Hepatocyte (in vitro differentiated cells): ENCODE results near the gene H2AZ2. TPM values are rescaled to one million over a fixed set of nuclear protein-coding genes. Genes with fewer than 3 reads are reported as not detected.

Experiments used
- DNase-seq: peaks from one replicate; pipeline ENCODE4 v3.0.0-alpha.2; 2016; ENCODE audit warnings: low spot score
- H2AFZ ChIP-seq: fragments of 200-600 bp; sonication (generic); 2 replicates; pipeline ENCODE4 v1.6.0; 2016; ENCODE audit warnings: antibody characterized with exemption, mild to moderate bottlenecking
- H3K27ac ChIP-seq: fragments of 200-600 bp; sonication (generic); 2 replicates; pipeline ENCODE4 v1.5.1; 2016; ENCODE audit warnings: mild to moderate bottlenecking
- H3K27me3 ChIP-seq: fragments of 200-600 bp; sonication (generic); 2 replicates; pipeline ENCODE4 v1.6.1; 2016
- H3K36me3 ChIP-seq: fragments of 200-600 bp; sonication (generic); replicated peaks from 2 replicates; pipeline ENCODE4 v1.5.1; 2016; ENCODE audit warnings: low read depth; ENCODE audit not compliant: insufficient read depth
- H3K4me1 ChIP-seq: fragments of 200-600 bp; sonication (generic); 2 replicates; pipeline ENCODE4 v1.5.1; 2016; ENCODE audit warnings: mild to moderate bottlenecking, moderate library complexity; ENCODE audit not compliant: insufficient read depth
- H3K4me2 ChIP-seq: fragments of 200-600 bp; sonication (generic); 2 replicates; pipeline ENCODE4 v1.6.0; 2016
- H3K4me3 ChIP-seq: fragments of 200-600 bp; sonication (generic); 2 replicates; pipeline ENCODE4 v1.5.1; 2016; ENCODE audit warnings: mild to moderate bottlenecking
- H3K79me2 ChIP-seq: fragments of 200-600 bp; sonication (generic); 2 replicates; pipeline ENCODE4 v1.6.0; 2017; ENCODE audit warnings: mild to moderate bottlenecking
- H3K9me2 ChIP-seq: fragments of 200-600 bp; sonication (generic); replicated peaks from 2 replicates; pipeline ENCODE4 v1.6.0; 2017; ENCODE audit warnings: mild to moderate bottlenecking; ENCODE audit not compliant: insufficient read depth
- H3K9me3 ChIP-seq: fragments of 200-600 bp; sonication (generic); 2 replicates; pipeline ENCODE4 v1.5.1; 2016; ENCODE audit warnings: low read depth, mild to moderate bottlenecking
- H4K20me1 ChIP-seq: fragments of 200-600 bp; sonication (generic); 2 replicates; pipeline ENCODE4 v1.6.0; 2016; ENCODE audit warnings: mild to moderate bottlenecking; ENCODE audit not compliant: insufficient read depth, poor library complexity, severe bottlenecking
- CTCF ChIP-seq: fragments of 200-600 bp; sonication (generic); IDR thresholded peaks from 2 replicates; pipeline ENCODE4 v1.5.1; 2016; ENCODE audit warnings: antibody characterized with exemption, mild to moderate bottlenecking; ENCODE audit not compliant: poor library complexity
- EZH2 ChIP-seq: fragments of 200-600 bp; sonication (generic); IDR thresholded peaks from 2 replicates; pipeline ENCODE4 v1.6.1; 2016; ENCODE audit warnings: antibody characterized with exemption, mild to moderate bottlenecking, borderline replicate concordance
- EZH2phosphoT487 ChIP-seq: fragments of 200-600 bp; sonication (generic); IDR thresholded peaks from one replicate; pipeline ENCODE4 v1.6.1; 2018; ENCODE audit warnings: antibody characterized with exemption, mild to moderate bottlenecking, low read depth, moderate library complexity; ENCODE audit not compliant: unreplicated experiment, severe bottlenecking
- WGBS: methylation state at CpG from one replicate; pipeline ENCODE4 v1.1.6; 2016; ENCODE audit warnings: low lambda C conversion rate; ENCODE audit errors: missing lambda C conversion rate; 5-methylcytosine and 5-hydroxymethylcytosine counted together
- polyA plus RNA-seq: library from polyadenylated mRNA; unstranded; fragments of >200 nt; fragmentation: Nextera tagmentation; extraction: Ambion mirVana; gene quantifications from 2 replicates; pipeline ENCODE4 v1.2.1, GENCODE V29; 2016
- total RNA-seq: library from RNA; depleted of rRNA; stranded (reverse); fragments of >200 nt; gene quantifications from 2 replicates; pipeline ENCODE4 v1.2.3, GENCODE V29; 2014

Gene H2AZ2
- total and polyA plus RNA-seq, 2 experiments from 2014 or later: 138 to 178 TPM

DNA sequence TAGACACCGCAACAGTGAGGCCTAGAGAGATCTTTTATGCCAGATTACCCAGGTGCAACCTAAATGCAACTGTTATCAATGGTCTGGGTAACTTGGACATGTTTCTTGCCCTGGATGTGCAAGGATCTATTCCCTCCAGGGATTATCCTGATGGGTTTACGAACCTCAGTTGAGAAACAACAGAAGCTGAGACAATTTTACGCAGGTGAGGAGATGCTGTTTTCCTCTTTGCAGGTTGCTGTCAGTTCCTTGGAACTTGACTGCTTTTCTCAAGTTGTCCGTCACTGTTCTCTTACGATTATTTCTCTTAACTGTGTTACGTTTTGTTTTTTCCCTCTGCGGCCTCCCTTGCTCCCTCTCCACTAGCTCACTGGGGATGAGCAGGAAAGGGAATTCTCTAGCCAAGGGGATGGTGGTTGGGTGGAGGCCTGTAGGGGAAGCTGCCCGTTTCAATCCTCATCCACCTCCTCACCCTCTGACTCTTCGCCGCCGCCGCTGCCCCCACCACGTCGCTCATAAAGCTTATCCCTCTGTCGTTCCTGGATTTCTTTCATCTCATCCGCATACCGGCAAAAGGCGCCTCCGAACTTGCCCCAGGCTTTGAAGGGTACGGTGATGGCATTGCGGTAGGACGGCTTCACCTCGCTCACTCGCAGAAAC, 36.2 kb upstream of the H2AZ2 start:
- 35% methylated on average over 22 of the region's 24 CpGs for WGBS
- DNase-seq: peak; percentile 14
- H3K4me2 ChIP-seq: peak overlapping the region; percentile 92
- H3K9me3 ChIP-seq: no peaks in the 10 kb centered on the region
- peaks cover 55% of the 10 kb centered on the region for H4K20me1 ChIP-seq
- H2AFZ ChIP-seq: peak overlapping the region; percentile 62
- H3K27me3 ChIP-seq: no peaks in the 10 kb centered on the region
- H3K36me3 ChIP-seq: no peaks in the 10 kb centered on the region
- H3K4me3 ChIP-seq: peak overlapping the region; percentile 91
- peak overlapping the region; percentile 100 for H3K27ac ChIP-seq
- peaks cover 56% of the 10 kb centered on the region for H3K79me2 ChIP-seq
- H3K4me1 ChIP-seq: peaks cover 43% of the 10 kb centered on the region
- H3K9me2 ChIP-seq: no peaks in the 10 kb centered on the region
- no peak for TF ChIP-seq EZH2
- no peak for TF ChIP-seq EZH2phosphoT487
- TF ChIP-seq CTCF: no peak

GRCh38 chr7:44882899-44883298, 35.0 kb upstream of the H2AZ2 start:
- Histone ChIP-seq H3K27me3 (no peaks in the 10 kb centered on the region), H3K9me3 (no peaks in the 10 kb centered on the region), H3K4me2 (peak overlapping the region; percentile 92), H3K36me3 (no peaks in the 10 kb centered on the region), H3K27ac (no peak overlapping the region), H3K4me3 (peak overlapping the region; percentile 17), H3K4me1 (peaks cover 43% of the 10 kb centered on the region), H2AFZ (no peak overlapping the region), H4K20me1 (peaks cover 61% of the 10 kb centered on the region), H3K79me2 (peaks cover 65% of the 10 kb centered on the region), H3K9me2 (no peaks in the 10 kb centered on the region)
- no peak for TF ChIP-seq EZH2
- no peak for TF ChIP-seq EZH2phosphoT487
- TF ChIP-seq CTCF: no peak
- WGBS: 74% methylated on average over 3 of the region's 3 CpGs
- DNase-seq: no peak

- Histone ChIP-seq H2AFZ (no peak overlapping the region), H3K4me2 (peak overlapping the region; percentile 92), H3K27ac (no peak overlapping the region), H3K4me3 (peak overlapping the region; percentile 17), H4K20me1 (peaks cover 61% of the 10 kb centered on the region), H3K27me3 (no peaks in the 10 kb centered on the region), H3K9me3 (no peaks in the 10 kb centered on the region), H3K79me2 (peaks cover 65% of the 10 kb centered on the region), H3K36me3 (no peaks in the 10 kb centered on the region), H3K4me1 (peaks cover 43% of the 10 kb centered on the region), H3K9me2 (no peaks in the 10 kb centered on the region)
- DNase-seq: no peak
- TF ChIP-seq CTCF (no peak), EZH2phosphoT487 (no peak), EZH2 (no peak)
Measured at GRCh38 chr7:44881610-44882009, 33.7 kb upstream of the H2AZ2 start.
